ENCODE results near the gene APOBEC3A. TPM values are rescaled to one million over a fixed set of nuclear protein-coding genes. Genes with fewer than 3 reads are reported as not detected.
A peak's percentile ranks its signal among the peaks of the same experiment; 100 is the strongest.

APOBEC3A gene
- polyA plus RNA-seq: 0.48 to 0.50 TPM in 2 of 3 replicates, not detected in the other
- 0.52 TPM for polyA plus RNA-seq (2011; ENCODE audit: low read depth)
- 0.10 and 0.43 TPM in 2 replicates for polyA plus RNA-seq (2011; cell fraction: cytosol; rRNA removed)
- 0.81 and 1.2 TPM in 2 replicates for polyA plus RNA-seq (2011; cell fraction: nucleus; rRNA removed)
- 1.2 TPM in 1 of 2 replicates, not detected in the other for polyA plus RNA-seq (2012; ENCODE audit: low replicate concordance)
- polyA minus RNA-seq: not detected in 3 replicates
- polyA minus RNA-seq (2011; cell fraction: cytosol; rRNA and poly(A)+ RNA removed): not detected
- 0.42 TPM in 1 of 2 replicates, not detected in the other for polyA minus RNA-seq (2011; cell fraction: nucleus; rRNA and poly(A)+ RNA removed)

- no peaks in the 10 kb centered on the region for H3K4me1 ChIP-seq (ENCODE audit: control insufficient read depth, extremely low read depth, insufficient read depth, low read length)
- H3K27ac ChIP-seq (ENCODE audit: control insufficient read depth, insufficient read depth, low read length): no peak within 1 kb of the TSS
- H3K4me2 ChIP-seq (ENCODE audit: control insufficient read depth, extremely low read depth, insufficient read depth, low read depth, low read length): no peak within 1 kb of the TSS
- H4K20me1 ChIP-seq (ENCODE audit: control insufficient read depth, extremely low read depth, insufficient read depth, low read length): no peaks in the 10 kb centered on the region
- no peaks in the 10 kb centered on the region for H3K36me3 ChIP-seq (ENCODE audit: control insufficient read depth in 2 of 2, extremely low read depth in 1 of 2, insufficient read depth in 2 of 2, low read length in 2 of 2)
- H3K9ac ChIP-seq (ENCODE audit: control insufficient read depth, extremely low read depth, insufficient read depth, low read length): no peak within 1 kb of the TSS
- H3K27me3 ChIP-seq (ENCODE audit: control insufficient read depth, extremely low read depth, insufficient read depth, low read length): peaks cover 38% of the 10 kb centered on the region
- no peak for DNase-seq (ENCODE audit: low read depth, low spot score)
- no peaks in the 10 kb centered on the region for H3K79me2 ChIP-seq (ENCODE audit: control insufficient read depth, insufficient read depth, low read length)
- no peaks in the 10 kb centered on the region for H3K9me3 ChIP-seq (ENCODE audit: control insufficient read depth, low read depth, low read length)
- H3K9me1 ChIP-seq (ENCODE audit: control insufficient read depth, extremely low read depth, insufficient read depth, low read length): no peaks in the 10 kb centered on the region
- TF ChIP-seq EZH2 (IDR thresholded peaks at IDR 0.05; ENCODE audit: low read length): no peak
- TF ChIP-seq CTCF (optimal IDR thresholded peaks at IDR 0.05 in 1 of 3, IDR thresholded peaks at IDR 0.05 in 1 of 3, conservative IDR thresholded peaks at IDR 0.05 in 1 of 3; ENCODE audit: extremely low read depth in 1 of 3, insufficient read depth in 2 of 3, low read length in 3 of 3): no peak
- dilution Hi-C loops (cut with MboI; ENCODE audit: extremely low pct_ligation_motif_present, low sequenced_read_pairs): no loop called here
- peak; percentile 41 for FAIRE-seq
- no peak within 1 kb of the TSS for H3K4me3 ChIP-seq (ENCODE audit: control insufficient read depth in 2 of 3, extremely low read depth in 1 of 3, insufficient read depth in 2 of 3, low read depth in 1 of 3, low read length in 3 of 3)
- H2AFZ ChIP-seq (ENCODE audit: control insufficient read depth, low read length): no peak within 1 kb of the TSS
Observed at GRCh38 chr22:38957046-38957770, at the start of gene APOBEC3A. Gene APOBEC3A, plus strand, starts transcription at chr22:38957609. Its CDS starts 83 bp downstream, at chr22:38957692.

- no peak overlapping the region for H3K27ac ChIP-seq (ENCODE audit: control insufficient read depth, insufficient read depth, low read length)
- no peaks in the 10 kb centered on the region for H4K20me1 ChIP-seq (ENCODE audit: control insufficient read depth, extremely low read depth, insufficient read depth, low read length)
- H3K9me3 ChIP-seq (ENCODE audit: control insufficient read depth, low read depth, low read length): no peaks in the 10 kb centered on the region
- no peaks in the 10 kb centered on the region for H3K9me1 ChIP-seq (ENCODE audit: control insufficient read depth, extremely low read depth, insufficient read depth, low read length)
- H3K27me3 ChIP-seq (ENCODE audit: control insufficient read depth, extremely low read depth, insufficient read depth, low read length): no peaks in the 10 kb centered on the region
- no peak overlapping the region for H3K9ac ChIP-seq (ENCODE audit: control insufficient read depth, extremely low read depth, insufficient read depth, low read length)
- H3K36me3 ChIP-seq (ENCODE audit: control insufficient read depth in 2 of 2, extremely low read depth in 1 of 2, insufficient read depth in 2 of 2, low read length in 2 of 2): no peaks in the 10 kb centered on the region
- H2AFZ ChIP-seq (ENCODE audit: control insufficient read depth, low read length): no peak overlapping the region
- H3K4me2 ChIP-seq (ENCODE audit: control insufficient read depth, extremely low read depth, insufficient read depth, low read depth, low read length): no peak overlapping the region
- DNase-seq (ENCODE audit: low read depth, low spot score): no peak
- H3K4me1 ChIP-seq (ENCODE audit: control insufficient read depth, extremely low read depth, insufficient read depth, low read length): no peaks in the 10 kb centered on the region
- TF ChIP-seq EZH2 (IDR thresholded peaks at IDR 0.05; ENCODE audit: low read length) (no peak), CTCF (optimal IDR thresholded peaks at IDR 0.05 in 1 of 3, IDR thresholded peaks at IDR 0.05 in 1 of 3, conservative IDR thresholded peaks at IDR 0.05 in 1 of 3; ENCODE audit: extremely low read depth in 1 of 3, insufficient read depth in 2 of 3, low read length in 3 of 3) (no peak)
- H3K79me2 ChIP-seq (ENCODE audit: control insufficient read depth, insufficient read depth, low read length): no peaks in the 10 kb centered on the region
- FAIRE-seq: no peak
- H3K4me3 ChIP-seq (ENCODE audit: control insufficient read depth in 2 of 3, extremely low read depth in 1 of 3, insufficient read depth in 2 of 3, low read depth in 1 of 3, low read length in 3 of 3): no peak overlapping the region
- dilution Hi-C loops (cut with MboI; ENCODE audit: extremely low pct_ligation_motif_present, low sequenced_read_pairs): no loop called here
Observed at GRCh38 chr22:38907767-38908166, 49.6 kb upstream of the APOBEC3A start.

Data from keratinocyte (primary cell).